HuH-7.5 (cell line): ENCODE results near the gene NOX5.

Source experiments
- DNase-seq: peaks from one replicate; pipeline ENCODE4 v3.0.0; 2011; ENCODE audit warnings: low spot score

The NOX5 gene

GRCh38 chr15:69100821-69101220 is 86.3 kb downstream of the NOX5 start:
- no peak for DNase-seq

- DNase-seq = no peak
Measured at GRCh38 chr15:69104050-69104750, 89.7 kb downstream of the NOX5 start.

- no peak for DNase-seq
Measured at GRCh38 chr15:69105451-69105985, 91.0 kb downstream of the NOX5 start.

- DNase-seq = no peak
Measured at GRCh38 chr15:69107025-69107620, 92.6 kb downstream of the NOX5 start.
